Trophoblast cell (in vitro differentiated cells and primary cell): Measurements from ENCODE around the gene SH3BP4.

Experiments used
- DNase-seq, 2 donors: peaks; one replicate each; pipeline ENCODE4 v3.0.0-alpha.2; 2016
- H2AFZ ChIP-seq: 2 replicates; pipeline ENCODE4 v1.6.1; 2013; ENCODE audit warnings: low read length, moderate library complexity, mild to moderate bottlenecking; ENCODE audit not compliant: insufficient read depth, poor library complexity
- H2AK5ac ChIP-seq: 2 replicates; pipeline ENCODE4 v1.6.1; 2013; ENCODE audit warnings: mild to moderate bottlenecking, low read length
- H2BK120ac ChIP-seq: 2 replicates; pipeline ENCODE4 v1.6.1; 2013; ENCODE audit warnings: low read length, mild to moderate bottlenecking, moderate library complexity; ENCODE audit not compliant: insufficient read depth, poor library complexity
- H2BK12ac ChIP-seq: 2 replicates; pipeline ENCODE4 v1.6.1; 2013; ENCODE audit warnings: mild to moderate bottlenecking, low read length, moderate library complexity
- H2BK5ac ChIP-seq: 2 replicates; pipeline ENCODE4 v1.6.1; 2013; ENCODE audit warnings: low read length, low read depth, moderate library complexity, mild to moderate bottlenecking; ENCODE audit not compliant: poor library complexity
- H3K14ac ChIP-seq: 2 replicates; pipeline ENCODE4 v1.6.1; 2013; ENCODE audit warnings: mild to moderate bottlenecking, low read length
- H3K18ac ChIP-seq: 2 replicates; pipeline ENCODE4 v1.6.1; 2013; ENCODE audit warnings: mild to moderate bottlenecking, low read length
- H3K23ac ChIP-seq: 2 replicates; pipeline ENCODE4 v1.6.1; 2013; ENCODE audit warnings: low read length
- H3K27ac ChIP-seq: 2 replicates; pipeline ENCODE4 v1.5.1; 2013; ENCODE audit warnings: low read depth, mild to moderate bottlenecking, inconsistent platforms, low read length, moderate library complexity
- H3K27me3 ChIP-seq: 2 replicates; pipeline ENCODE4 v1.6.1; 2013; ENCODE audit warnings: inconsistent platforms, mild to moderate bottlenecking, low read length, moderate library complexity; ENCODE audit not compliant: insufficient read depth
- H3K36me3 ChIP-seq, 2 experiments: 1 replicate in 1 of 2; 2 replicates in 1 of 2; pipeline ENCODE4 v1.6.1; 2013; ENCODE audit warnings: low read length in 2 of 2, mild to moderate bottlenecking in 2 of 2, moderate library complexity in 1 of 2; ENCODE audit not compliant: insufficient read depth in 2 of 2, control insufficient read depth in 1 of 2
- H3K4ac ChIP-seq: 2 replicates; pipeline ENCODE4 v1.6.1; 2013; ENCODE audit warnings: low read depth, mild to moderate bottlenecking, low read length, moderate library complexity
- H3K4me1 ChIP-seq, 2 experiments: 1 replicate in 1 of 2; 2 replicates in 1 of 2; pipeline ENCODE4 v1.6.1; 2013; ENCODE audit warnings: low read length in 2 of 2, mild to moderate bottlenecking in 2 of 2, moderate library complexity in 1 of 2; ENCODE audit not compliant: insufficient read depth in 2 of 2, control insufficient read depth in 1 of 2
- H3K4me2 ChIP-seq: 2 replicates; pipeline ENCODE4 v1.6.1; 2013; ENCODE audit warnings: inconsistent platforms, mild to moderate bottlenecking, low read length, moderate library complexity
- H3K4me3 ChIP-seq: 2 replicates; pipeline ENCODE4 v1.5.1; 2013; ENCODE audit warnings: mild to moderate bottlenecking, low read depth, low read length, inconsistent platforms
- H3K79me1 ChIP-seq: one replicate; pipeline ENCODE4 v1.6.1; 2013; ENCODE audit warnings: low read length
- H3K79me2 ChIP-seq: 2 replicates; pipeline ENCODE4 v1.6.1; 2013; ENCODE audit warnings: low read length, mild to moderate bottlenecking; ENCODE audit not compliant: control insufficient read depth, insufficient read depth, poor library complexity
- H3K9ac ChIP-seq: 2 replicates; pipeline ENCODE4 v1.6.1; 2013; ENCODE audit warnings: mild to moderate bottlenecking, low read length
- H3K9me3 ChIP-seq: 2 replicates; pipeline ENCODE4 v1.6.1; 2013; ENCODE audit warnings: low read depth, mild to moderate bottlenecking, control low read depth, inconsistent platforms, low read length; ENCODE audit not compliant: insufficient read depth
- H4K12ac ChIP-seq: 2 replicates; pipeline ENCODE4 v1.6.1; 2013; ENCODE audit warnings: low read depth, mild to moderate bottlenecking, low read length, moderate library complexity
- H4K8ac ChIP-seq: 2 replicates; pipeline ENCODE4 v1.6.1; 2013; ENCODE audit warnings: low read depth, mild to moderate bottlenecking, low read length, moderate library complexity
- H4K91ac ChIP-seq: one replicate; pipeline ENCODE4 v1.6.1; 2013; ENCODE audit warnings: low read depth, mild to moderate bottlenecking, low read length, moderate library complexity
- WGBS: extraction: QIAGEN DNeasy Blood & Tissue Kit; methylation state at CpG from one replicate; pipeline ENCODE4 v1.1.7; 2013; ENCODE audit warnings: missing lambda C conversion rate; ENCODE audit not compliant: insufficient read length, insufficient coverage; ENCODE audit errors: extremely low coverage; 5-methylcytosine and 5-hydroxymethylcytosine counted together

Gene SH3BP4

GRCh38 chr2:234916674-234917073 lies 35.1 kb upstream of the SH3BP4 start:
- Histone ChIP-seq H3K4me3 (no peak overlapping the region), H4K8ac (no peak overlapping the region), H3K36me3 (no peaks in the 10 kb centered on the region), H2BK120ac (no peak overlapping the region), H2AK5ac (no peak overlapping the region), H3K9me3 (no peaks in the 10 kb centered on the region), H3K18ac (no peak overlapping the region), H3K9ac (no peak overlapping the region), H4K91ac (no peak overlapping the region), H2AFZ (no peak overlapping the region), H3K4ac (no peak overlapping the region), H3K79me1 (no peaks in the 10 kb centered on the region), H3K27me3 (no peaks in the 10 kb centered on the region), H3K4me1 (peaks cover 0 to 2% of the 10 kb centered on the region in 2 experiments), H3K4me2 (no peak overlapping the region), H3K23ac (no peak overlapping the region), H2BK5ac (no peak overlapping the region), H3K14ac (no peak overlapping the region), H2BK12ac (no peak overlapping the region), H3K27ac (no peak overlapping the region), H4K12ac (no peak overlapping the region), H3K79me2 (no peaks in the 10 kb centered on the region)
- WGBS, result no CpG with 5 or more reads among the region's 5 CpGs
- no peak for DNase-seq

- Histone ChIP-seq H3K23ac (no peak overlapping the region), H3K4me3 (no peak overlapping the region), H4K91ac (no peak overlapping the region), H3K27me3 (no peaks in the 10 kb centered on the region), H3K9me3 (no peaks in the 10 kb centered on the region), H4K8ac (no peak overlapping the region), H3K4me2 (no peak overlapping the region), H3K27ac (no peak overlapping the region), H2AK5ac (no peak overlapping the region), H3K36me3 (no peaks in the 10 kb centered on the region), H3K79me2 (no peaks in the 10 kb centered on the region), H2BK5ac (no peak overlapping the region), H2BK120ac (no peak overlapping the region), H3K18ac (no peak overlapping the region), H3K4me1 (peaks cover 0 to 2% of the 10 kb centered on the region in 2 experiments), H3K9ac (no peak overlapping the region), H2AFZ (no peak overlapping the region), H2BK12ac (no peak overlapping the region), H3K14ac (no peak overlapping the region), H3K4ac (no peak overlapping the region), H3K79me1 (no peaks in the 10 kb centered on the region), H4K12ac (no peak overlapping the region)
- no CpG with 5 or more reads among the region's 6 CpGs for WGBS
- DNase-seq, result no peak
Measured at GRCh38 chr2:234917211-234917975, 34.4 kb upstream of the SH3BP4 start.

GRCh38 chr2:234919711-234920110 lies 32.1 kb upstream of the SH3BP4 start:
- Histone ChIP-seq H4K91ac (no peak overlapping the region), H3K9me3 (no peaks in the 10 kb centered on the region), H4K8ac (no peak overlapping the region), H3K18ac (no peak overlapping the region), H3K27me3 (no peaks in the 10 kb centered on the region), H3K27ac (no peak overlapping the region), H3K79me1 (no peaks in the 10 kb centered on the region), H3K4me2 (no peak overlapping the region), H3K14ac (no peak overlapping the region), H3K4me1 (peaks cover 0 to 2% of the 10 kb centered on the region in 2 experiments), H3K36me3 (no peaks in the 10 kb centered on the region), H2AFZ (no peak overlapping the region), H2BK5ac (no peak overlapping the region), H2BK120ac (no peak overlapping the region), H2AK5ac (no peak overlapping the region), H3K4me3 (no peak overlapping the region), H3K4ac (no peak overlapping the region), H3K9ac (no peak overlapping the region), H2BK12ac (no peak overlapping the region), H4K12ac (no peak overlapping the region), H3K23ac (no peak overlapping the region), H3K79me2 (no peaks in the 10 kb centered on the region)
- DNase-seq, result no peak
- WGBS, result no CpG with 5 or more reads among the region's 3 CpGs

- no peak overlapping the region for H3K27ac ChIP-seq
- H4K91ac ChIP-seq, result no peak overlapping the region
- no peaks in the 10 kb centered on the region for H3K9me3 ChIP-seq
- H4K12ac ChIP-seq, result no peak overlapping the region
- H3K18ac ChIP-seq, result no peak overlapping the region
- H3K79me1 ChIP-seq, result no peaks in the 10 kb centered on the region
- no peak overlapping the region for H2BK5ac ChIP-seq
- no peak overlapping the region for H2BK12ac ChIP-seq
- no peak overlapping the region for H3K14ac ChIP-seq
- no peak overlapping the region for H3K23ac ChIP-seq
- no peak overlapping the region for H4K8ac ChIP-seq
- H3K4ac ChIP-seq, result no peak overlapping the region
- H3K27me3 ChIP-seq, result no peaks in the 10 kb centered on the region
- no peak overlapping the region for H3K4me3 ChIP-seq
- H2AFZ ChIP-seq, result no peak overlapping the region
- no peak for DNase-seq
- H2AK5ac ChIP-seq, result no peak overlapping the region
- no peaks in the 10 kb centered on the region for H3K36me3 ChIP-seq
- no peak overlapping the region for H3K4me2 ChIP-seq
- no CpG with 5 or more reads among the region's 2 CpGs for WGBS
- H2BK120ac ChIP-seq, result no peak overlapping the region
- H3K4me1 ChIP-seq, result peaks cover 0 to 2% of the 10 kb centered on the region in 2 experiments
- H3K79me2 ChIP-seq, result no peaks in the 10 kb centered on the region
- H3K9ac ChIP-seq, result no peak overlapping the region
Measured at GRCh38 chr2:234920836-234921235, 31.0 kb upstream of the SH3BP4 start.
